Measurements from ENCODE around the gene NEK11.
"Not testable (repeated sequence)": the region's sequence is repeated elsewhere in the genome, so short reads cannot be mapped to it uniquely, and the experiment has no call there.

NEK11 gene

GRCh38 chr3:131317667-131318066 is 291.0 kb downstream of the NEK11 start:
- no peak for DNase-seq

GRCh38 chr3:131323014-131323413 is 296.3 kb downstream of the NEK11 start:
- DNase-seq: no peak

- DNase-seq: no peak
Measured at GRCh38 chr3:131323792-131324191, 297.1 kb downstream of the NEK11 start.

GRCh38 chr3:131324923-131325322 is 298.2 kb downstream of the NEK11 start:
- DNase-seq: no peak

- DNase-seq: no peak
Measured at GRCh38 chr3:131326307-131326706, 299.6 kb downstream of the NEK11 start.

DNA sequence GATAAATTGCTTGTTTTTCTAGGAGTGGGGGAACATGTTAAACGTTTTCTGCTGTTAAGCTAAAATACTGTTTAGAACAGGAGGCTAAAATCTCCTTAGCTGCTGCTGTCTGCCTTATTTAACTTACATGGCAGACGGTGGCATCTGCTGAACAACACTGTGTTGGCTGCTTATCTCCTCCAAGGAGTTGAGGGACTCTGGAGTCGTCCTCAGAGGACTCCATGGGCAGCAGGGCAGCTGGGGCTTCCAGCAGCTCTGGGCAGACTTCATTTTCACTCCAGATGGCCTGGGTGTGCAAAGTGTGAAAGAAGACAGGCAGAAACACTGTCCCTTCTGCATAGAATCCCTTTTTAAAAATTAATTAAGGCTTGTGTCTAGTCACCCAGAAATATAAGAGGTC is 302.0 kb downstream of the NEK11 start:
- DNase-seq: no peak

DNA sequence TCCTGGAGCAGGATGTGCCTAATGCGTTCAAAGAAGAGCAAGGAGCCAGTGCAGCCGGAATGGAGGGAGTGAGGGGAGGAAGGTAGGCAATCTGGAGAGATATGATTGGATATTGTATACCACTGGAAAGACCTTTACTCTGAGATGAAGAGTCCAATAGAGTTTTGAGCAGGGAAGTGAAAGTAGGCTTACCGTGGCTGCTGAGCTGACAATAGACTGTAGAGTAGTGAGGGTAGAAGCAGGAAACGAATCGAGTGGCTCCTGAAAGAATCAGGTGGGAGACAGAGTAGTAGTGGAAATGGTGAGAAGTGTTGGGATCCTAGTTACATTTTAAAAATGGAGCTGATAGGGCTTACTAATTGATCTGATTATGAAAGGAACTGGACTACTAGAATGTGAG is 303.1 kb downstream of the NEK11 start:
- DNase-seq: no peak

- DNase-seq: peak in 1 of 2 experiments; percentile 3
Measured at GRCh38 chr3:131331456-131332085, 304.9 kb downstream of the NEK11 start.

GRCh38 chr3:131338948-131339640 is 312.4 kb downstream of the NEK11 start:
- DNase-seq: no peak

GRCh38 chr3:131341761-131342160 is 315.1 kb downstream of the NEK11 start:
- no peak for DNase-seq

DNA sequence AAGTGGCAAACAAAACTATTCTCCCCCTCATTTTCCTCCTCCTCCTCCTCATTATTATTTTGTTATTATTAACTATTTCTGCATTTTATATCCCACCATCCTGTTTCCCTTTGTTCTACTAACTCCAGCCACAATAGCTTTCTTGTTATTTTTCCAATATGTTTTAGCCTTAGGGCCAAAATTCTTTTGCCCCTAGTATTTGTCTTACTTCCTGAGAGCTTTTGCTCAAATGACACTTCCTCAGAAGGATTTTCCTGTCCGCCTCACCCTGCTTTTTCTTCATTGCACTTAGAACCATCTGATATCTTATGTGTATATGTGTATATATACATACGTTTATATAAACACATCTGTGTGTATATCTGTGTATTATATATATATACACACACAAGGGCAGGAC is 322.2 kb downstream of the NEK11 start:
- DNase-seq: no peak

- DNase-seq: no peak
Measured at GRCh38 chr3:131349454-131349853, 322.8 kb downstream of the NEK11 start.

GRCh38 chr3:131349946-131350347 is 323.3 kb downstream of the NEK11 start:
- no peak for DNase-seq

DNA sequence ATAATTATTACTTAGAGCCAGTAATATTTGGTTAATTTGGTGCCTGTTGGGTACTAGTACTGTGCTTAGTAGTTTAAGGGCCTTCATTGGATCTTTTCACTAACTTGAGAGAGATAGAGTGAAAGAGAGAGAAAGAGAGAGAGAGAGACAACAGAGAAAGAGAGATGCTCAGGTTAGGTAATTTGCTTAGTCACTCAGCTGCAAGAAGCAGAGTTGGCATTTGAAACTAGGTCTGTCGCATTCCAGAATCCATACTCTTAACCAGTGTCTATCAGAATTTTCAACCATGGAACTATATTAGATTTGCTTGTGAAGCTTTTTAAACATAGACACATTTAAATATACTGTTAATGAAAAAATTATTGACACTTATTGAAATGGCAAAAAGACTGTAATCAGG is 323.8 kb downstream of the NEK11 start:
- DNase-seq: no peak

GRCh38 chr3:131353016-131353877 is 326.6 kb downstream of the NEK11 start:
- DNase-seq: no peak

DNA sequence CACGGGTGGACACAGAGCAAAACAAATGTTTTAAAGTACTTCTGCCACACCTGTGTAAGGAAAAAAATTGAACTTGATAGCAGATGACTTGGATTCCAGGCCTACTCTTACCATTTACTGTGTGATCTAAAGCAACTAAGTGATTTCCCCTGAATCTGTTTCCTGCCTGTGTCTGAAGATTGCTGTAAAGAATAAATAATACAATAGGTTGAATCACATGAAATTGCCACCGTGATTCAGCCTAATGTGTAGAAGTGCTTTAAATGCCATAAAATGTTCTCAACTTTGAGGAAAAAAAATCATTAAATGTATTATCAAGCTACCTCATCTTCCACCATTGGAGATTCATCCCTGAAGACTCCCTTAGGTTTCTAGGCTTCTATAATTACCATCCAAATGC is 327.3 kb downstream of the NEK11 start:
- DNase-seq: no peak

DNA sequence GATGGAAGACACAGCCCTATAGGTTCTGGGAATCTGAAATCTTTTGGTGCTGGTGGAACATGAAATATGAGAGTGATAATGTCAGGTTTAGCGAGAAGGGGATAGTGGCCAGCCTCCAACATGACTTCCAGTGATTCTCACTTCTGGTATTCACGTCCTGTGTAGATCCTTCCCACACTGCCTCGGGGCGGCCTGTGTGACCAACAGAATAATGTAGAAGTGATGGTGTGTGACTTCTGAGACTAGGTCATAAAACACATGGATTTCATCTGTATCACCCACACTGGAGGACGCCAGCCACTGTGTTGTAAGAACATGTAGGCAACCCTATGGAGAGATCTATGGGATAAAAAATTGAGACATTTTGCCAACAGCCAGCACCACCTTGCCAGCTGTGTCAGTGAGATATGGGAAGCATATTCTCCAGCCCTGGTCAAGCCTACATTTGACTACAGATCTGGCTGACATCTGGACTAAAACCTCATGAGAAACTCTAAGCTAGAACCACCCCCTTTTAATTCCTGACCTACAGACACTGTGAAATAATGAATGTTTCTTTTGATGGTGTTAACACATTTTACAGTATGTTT is 329.4 kb downstream of the NEK11 start:
- no peak for DNase-seq

DNA sequence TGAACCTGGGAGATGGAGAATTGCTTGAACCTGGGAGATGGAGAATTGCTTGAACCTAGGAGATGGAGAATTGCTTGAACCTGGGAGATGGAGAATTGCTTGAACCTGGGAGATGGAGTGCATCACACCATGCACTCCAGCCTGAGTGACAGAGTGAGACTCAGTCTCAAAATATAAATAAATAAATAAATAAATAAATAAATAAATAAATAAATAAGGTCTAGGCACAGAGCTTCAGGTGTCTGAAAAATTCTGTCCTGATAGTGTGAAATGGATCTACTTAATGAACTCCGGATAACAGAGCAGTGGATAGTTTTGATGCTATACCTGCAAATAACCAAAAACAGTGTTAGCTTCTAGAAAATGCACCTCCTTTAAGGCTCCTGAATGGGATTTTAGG is 330.6 kb downstream of the NEK11 start:
- DNase-seq: no peak

DNA sequence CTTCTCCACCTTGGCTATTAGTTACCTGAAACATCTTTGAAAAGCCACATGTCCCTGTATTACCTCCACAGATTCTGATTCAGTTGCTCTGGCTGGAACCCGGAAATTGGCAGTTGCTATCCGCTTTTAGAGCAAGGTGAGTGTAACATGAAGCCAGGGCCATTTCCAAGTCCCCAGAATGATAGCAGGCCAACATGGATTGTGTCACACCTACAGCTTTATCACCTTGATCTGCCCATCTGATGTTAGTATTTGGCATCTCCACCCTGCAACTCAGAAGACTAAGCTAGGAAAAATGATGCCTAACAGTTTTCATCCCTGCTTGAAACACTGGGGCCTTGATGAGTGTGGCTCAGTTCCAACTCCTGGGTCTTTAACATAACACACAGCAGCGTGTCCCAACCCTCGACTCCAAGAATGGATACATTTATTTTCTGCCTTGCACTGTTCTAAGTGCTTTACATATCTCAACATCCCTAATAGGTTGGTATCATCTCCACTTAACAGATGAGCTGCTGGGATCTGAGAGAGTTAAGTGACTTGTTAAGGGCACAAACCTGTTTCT is 333.6 kb downstream of the NEK11 start:
- no peak for DNase-seq

DNA sequence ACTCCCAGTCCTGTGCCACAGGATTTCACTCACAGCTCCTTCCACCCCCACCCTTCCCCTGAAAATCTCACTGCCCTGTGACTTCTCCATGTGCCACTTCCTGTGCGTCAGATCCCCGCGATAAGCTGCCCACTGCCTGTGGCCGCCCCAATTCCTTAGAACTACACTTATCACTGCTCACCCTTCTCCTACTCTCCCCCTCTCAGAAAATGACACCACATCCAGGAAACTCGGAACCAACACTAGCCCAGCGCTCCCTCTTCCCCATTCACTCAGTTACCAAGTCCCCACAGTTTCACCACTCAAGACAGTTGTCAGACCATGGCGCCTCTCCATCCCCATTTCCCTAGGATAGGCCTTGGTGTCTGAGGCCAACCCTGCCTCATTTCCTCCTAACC is 334.4 kb downstream of the NEK11 start:
- DNase-seq: not testable (repeated sequence)

DNA sequence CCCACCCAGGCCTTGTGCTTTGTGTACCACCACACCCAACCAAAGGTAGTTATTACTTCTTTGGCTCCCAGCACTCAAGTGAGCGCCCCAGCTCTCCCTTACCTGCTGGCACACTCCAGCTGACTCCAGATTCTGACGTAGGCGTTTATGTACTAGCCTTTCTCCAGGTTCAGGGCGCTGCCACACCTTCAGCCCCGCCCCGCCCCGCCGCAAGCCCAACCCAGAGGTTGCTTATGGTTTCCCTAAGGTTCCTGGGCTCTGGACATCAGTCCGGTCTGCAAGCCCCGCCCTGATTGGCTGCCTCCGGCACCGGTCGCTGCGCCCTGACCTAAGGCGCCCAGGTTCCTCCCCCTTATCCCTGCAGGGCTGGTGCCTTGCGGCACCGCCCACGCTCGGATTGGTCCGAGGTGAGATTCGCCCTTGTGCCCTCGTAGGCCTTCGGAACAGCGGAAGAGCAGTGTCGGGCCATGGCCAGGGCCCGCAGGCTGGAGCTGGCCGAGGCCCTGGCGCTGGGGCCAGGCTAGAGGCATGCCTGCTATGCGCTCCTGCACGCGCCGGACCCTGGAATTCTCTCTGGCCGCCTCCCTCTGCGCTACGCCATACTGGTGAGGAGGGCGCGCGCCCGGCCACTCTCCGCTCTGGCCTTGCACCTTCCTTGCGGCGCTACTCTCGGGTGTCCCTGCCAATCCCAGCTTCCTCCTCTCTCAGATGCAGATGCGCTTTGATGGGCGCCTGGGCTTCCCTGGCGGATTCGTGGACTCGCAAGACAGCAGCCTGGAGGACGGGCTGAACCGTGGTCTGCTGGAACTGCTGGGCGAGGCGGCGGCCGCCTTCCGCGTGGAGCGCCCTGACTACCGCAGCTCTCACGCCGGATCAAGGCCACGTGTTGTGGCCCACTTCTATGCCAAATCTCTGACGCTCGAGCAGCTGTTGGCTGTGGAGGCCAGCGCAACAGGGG is 335.1 kb downstream of the NEK11 start:
- DNase-seq: no peak

- no peak for DNase-seq
Measured at GRCh38 chr3:131363275-131363674, 336.6 kb downstream of the NEK11 start.
